NT2/D1 (cell line): ENCODE measurements around the gene COMT.
A peak's percentile ranks its signal among the peaks of the same experiment; 100 is the strongest.

Experiments used
- DNase-seq: peaks from one replicate; pipeline ENCODE4 v3.0.0-alpha.2; 2011; ENCODE audit warnings: low read depth, low spot score
- H3K27me3 ChIP-seq: 2 replicates; pipeline ENCODE4 v1.6.0; 2011; ENCODE audit warnings: mild to moderate bottlenecking; ENCODE audit not compliant: insufficient read length, insufficient read depth
- H3K36me3 ChIP-seq: 2 replicates; pipeline ENCODE4 v1.6.1; 2011; ENCODE audit warnings: mild to moderate bottlenecking, low read length, mixed read lengths; ENCODE audit not compliant: insufficient read depth, insufficient read length
- H3K4me1 ChIP-seq: 2 replicates; pipeline ENCODE4 v1.5.1; 2011; ENCODE audit not compliant: insufficient read depth, insufficient read length
- H3K4me3 ChIP-seq: 2 replicates; pipeline ENCODE4 v1.5.1; 2011; ENCODE audit warnings: low read depth; ENCODE audit not compliant: insufficient read length
- H3K9ac ChIP-seq: 2 replicates; pipeline ENCODE4 v1.6.0; 2011; ENCODE audit warnings: low read depth; ENCODE audit not compliant: insufficient read length
- H3K9me3 ChIP-seq: 2 replicates; pipeline ENCODE4 v1.5.1; 2011; ENCODE audit warnings: mild to moderate bottlenecking, low read length; ENCODE audit not compliant: insufficient read depth
- SUZ12 ChIP-seq: IDR thresholded peaks from 2 replicates; pipeline ENCODE4 v1.6.1; 2011; ENCODE audit not compliant: insufficient read length, insufficient read depth; ENCODE audit errors: extremely low read depth
- YY1 ChIP-seq: IDR thresholded peaks from 2 replicates; pipeline ENCODE4 v1.6.1; 2011; ENCODE audit not compliant: insufficient read length, insufficient read depth
- ZNF274 ChIP-seq: IDR thresholded peaks from 2 replicates; pipeline ENCODE4 v1.6.1; 2011; ENCODE audit warnings: mild to moderate bottlenecking, low read depth, low read length

COMT gene

GRCh38 chr22:20015187-20015625 lies 73.6 kb downstream of the COMT start:
- TF ChIP-seq YY1 (no peak), ZNF274 (no peak), SUZ12 (no peak)
- Histone ChIP-seq H3K4me3 (no peak overlapping the region), H3K9ac (no peak overlapping the region), H3K36me3 (no peaks in the 10 kb centered on the region), H3K4me1 (peaks cover 12% of the 10 kb centered on the region), H3K27me3 (peaks cover 56% of the 10 kb centered on the region), H3K9me3 (no peaks in the 10 kb centered on the region)
- DNase-seq = no peak

- DNase-seq = no peak
Measured at GRCh38 chr22:20015971-20016733, 74.6 kb downstream of the COMT start.

GRCh38 chr22:20016734-20017621 lies 75.4 kb downstream of the COMT start, which contains the start of gene ARVCF:
Gene ARVCF, minus strand, starts transcription at chr22:20016823. Its CDS starts 26,029 bp downstream, at chr22:19990794.
- peak; percentile 59 for DNase-seq
- Histone ChIP-seq H3K9me3 (no peaks in the 10 kb centered on the region), H3K4me1 (peaks cover 13% of the 10 kb centered on the region), H3K36me3 (no peaks in the 10 kb centered on the region), H3K27me3 (peaks cover 69% of the 10 kb centered on the region), H3K4me3 (peak within 1 kb of the TSS; percentile 65), H3K9ac (peak within 1 kb of the TSS; percentile 76)
- TF ChIP-seq ZNF274 (no peak), SUZ12 (no peak), YY1 (no peak)

More at GRCh38 chr22:20015971-20016733, 74.6 kb downstream of the COMT start:
- Histone ChIP-seq H3K27me3 (peaks cover 61% of the 10 kb centered on the region), H3K36me3 (no peaks in the 10 kb centered on the region), H3K9me3 (no peaks in the 10 kb centered on the region), H3K9ac (peak overlapping the region; percentile 76), H3K4me1 (peaks cover 10% of the 10 kb centered on the region), H3K4me3 (peak overlapping the region; percentile 47)
- TF ChIP-seq ZNF274 (no peak), YY1 (no peak), SUZ12 (no peak)

GRCh38 chr22:20017622-20017958 lies 76.0 kb downstream of the COMT start:
- no peak overlapping the region for H3K4me3 ChIP-seq
- no peak overlapping the region for H3K9ac ChIP-seq
- no peaks in the 10 kb centered on the region for H3K9me3 ChIP-seq
- peaks cover 13% of the 10 kb centered on the region for H3K4me1 ChIP-seq
- no peaks in the 10 kb centered on the region for H3K36me3 ChIP-seq
- H3K27me3 ChIP-seq = peaks cover 69% of the 10 kb centered on the region
- DNase-seq = no peak
- no peak for TF ChIP-seq YY1
- no peak for TF ChIP-seq ZNF274
- no peak for TF ChIP-seq SUZ12

- H3K27me3 ChIP-seq = peaks cover 71% of the 10 kb centered on the region
- H3K4me3 ChIP-seq = no peak overlapping the region
- DNase-seq = no peak
- TF ChIP-seq SUZ12 = no peak
- TF ChIP-seq YY1 = no peak
- TF ChIP-seq ZNF274 = no peak
- no peak overlapping the region for H3K9ac ChIP-seq
- peaks cover 12% of the 10 kb centered on the region for H3K4me1 ChIP-seq
- H3K9me3 ChIP-seq = no peaks in the 10 kb centered on the region
- no peaks in the 10 kb centered on the region for H3K36me3 ChIP-seq
Measured at GRCh38 chr22:20018001-20018400, 76.4 kb downstream of the COMT start.
